ENCODE measurements around the gene PREX1.

- TF ChIP-seq, protein P1, sequence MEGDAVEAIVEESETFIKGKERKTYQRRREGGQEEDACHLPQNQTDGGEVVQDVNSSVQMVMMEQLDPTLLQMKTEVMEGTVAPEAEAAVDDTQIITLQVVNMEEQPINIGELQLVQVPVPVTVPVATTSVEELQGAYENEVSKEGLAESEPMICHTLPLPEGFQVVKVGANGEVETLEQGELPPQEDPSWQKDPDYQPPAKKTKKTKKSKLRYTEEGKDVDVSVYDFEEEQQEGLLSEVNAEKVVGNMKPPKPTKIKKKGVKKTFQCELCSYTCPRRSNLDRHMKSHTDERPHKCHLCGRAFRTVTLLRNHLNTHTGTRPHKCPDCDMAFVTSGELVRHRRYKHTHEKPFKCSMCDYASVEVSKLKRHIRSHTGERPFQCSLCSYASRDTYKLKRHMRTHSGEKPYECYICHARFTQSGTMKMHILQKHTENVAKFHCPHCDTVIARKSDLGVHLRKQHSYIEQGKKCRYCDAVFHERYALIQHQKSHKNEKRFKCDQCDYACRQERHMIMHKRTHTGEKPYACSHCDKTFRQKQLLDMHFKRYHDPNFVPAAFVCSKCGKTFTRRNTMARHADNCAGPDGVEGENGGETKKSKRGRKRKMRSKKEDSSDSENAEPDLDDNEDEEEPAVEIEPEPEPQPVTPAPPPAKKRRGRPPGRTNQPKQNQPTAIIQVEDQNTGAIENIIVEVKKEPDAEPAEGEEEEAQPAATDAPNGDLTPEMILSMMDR (IDR thresholded peaks at IDR 0.05): no peak
- TF ChIP-seq POLR2A (IDR thresholded peaks at IDR 0.05): no peak
Observed at GRCh38 chr20:48787861-48788375, 39.9 kb downstream of the PREX1 start.

Data from prostate gland (tissue), 2 donors.